ENCODE data around the gene MARCHF4. TPM values are rescaled to one million over a fixed set of nuclear protein-coding genes. Genes with fewer than 3 reads are reported as not detected.

MARCHF4 gene
- total RNA-seq, 1 donor from 2014 or later, result 0.09 TPM

GRCh38 chr2:216394881-216395280, 22.6 kb upstream of the MARCHF4 start:
- H3K4me1 Mint-ChIP-seq, result no peaks in the 10 kb centered on the region
- no peaks in the 10 kb centered on the region for H3K36me3 Mint-ChIP-seq
- no peak overlapping the region for H3K4me3 Mint-ChIP-seq
- TF ChIP-seq CTCF (IDR thresholded peaks at IDR 0.05; ENCODE audit: unreplicated experiment), result no peak
- peaks cover 15% of the 10 kb centered on the region for H3K27me3 Mint-ChIP-seq (ENCODE audit: low read depth)
- H3K27ac Mint-ChIP-seq, result no peak overlapping the region
- DNase-seq (ENCODE audit: low spot score in 2 of 2, unreplicated experiment in 2 of 2), result no peak
- no peaks in the 10 kb centered on the region for H3K9me3 Mint-ChIP-seq

GRCh38 chr2:216392945-216393840, 20.9 kb upstream of the MARCHF4 start:
- H3K27me3 Mint-ChIP-seq (ENCODE audit: low read depth), result peaks cover 19% of the 10 kb centered on the region
- H3K4me1 Mint-ChIP-seq, result no peaks in the 10 kb centered on the region
- H3K9me3 Mint-ChIP-seq, result no peaks in the 10 kb centered on the region
- H3K4me3 Mint-ChIP-seq, result no peak overlapping the region
- no peak overlapping the region for H3K27ac Mint-ChIP-seq
- H3K36me3 Mint-ChIP-seq, result no peaks in the 10 kb centered on the region
- DNase-seq (ENCODE audit: low spot score in 2 of 2, unreplicated experiment in 2 of 2), result no peak
- TF ChIP-seq CTCF (IDR thresholded peaks at IDR 0.05; ENCODE audit: unreplicated experiment), result no peak

- H3K4me1 Mint-ChIP-seq, result no peaks in the 10 kb centered on the region
- no peak overlapping the region for H3K27ac Mint-ChIP-seq
- no peaks in the 10 kb centered on the region for H3K9me3 Mint-ChIP-seq
- H3K27me3 Mint-ChIP-seq (ENCODE audit: low read depth), result peaks cover 27% of the 10 kb centered on the region
- no peaks in the 10 kb centered on the region for H3K36me3 Mint-ChIP-seq
- no peak for TF ChIP-seq CTCF (IDR thresholded peaks at IDR 0.05; ENCODE audit: unreplicated experiment)
- H3K4me3 Mint-ChIP-seq, result no peak overlapping the region
- DNase-seq (ENCODE audit: low spot score in 2 of 2, unreplicated experiment in 2 of 2), result no peak
Measured at GRCh38 chr2:216392018-216392562, 19.8 kb upstream of the MARCHF4 start.

GRCh38 chr2:216391401-216391800, 19.1 kb upstream of the MARCHF4 start:
- no peak for TF ChIP-seq CTCF (IDR thresholded peaks at IDR 0.05; ENCODE audit: unreplicated experiment)
- Mint-ChIP-seq H3K36me3 (no peaks in the 10 kb centered on the region), H3K9me3 (no peaks in the 10 kb centered on the region), H3K27ac (no peak overlapping the region), H3K27me3 (ENCODE audit: low read depth) (peaks cover 31% of the 10 kb centered on the region), H3K4me1 (no peaks in the 10 kb centered on the region), H3K4me3 (no peak overlapping the region)
- no peak for DNase-seq (ENCODE audit: low spot score in 2 of 2, unreplicated experiment in 2 of 2)

- Mint-ChIP-seq H3K36me3 (no peaks in the 10 kb centered on the region), H3K9me3 (no peaks in the 10 kb centered on the region), H3K27ac (no peak overlapping the region), H3K4me1 (no peaks in the 10 kb centered on the region), H3K27me3 (ENCODE audit: low read depth) (peaks cover 33% of the 10 kb centered on the region), H3K4me3 (no peak overlapping the region)
- DNase-seq (ENCODE audit: low spot score in 2 of 2, unreplicated experiment in 2 of 2), result no peak
- TF ChIP-seq CTCF (IDR thresholded peaks at IDR 0.05; ENCODE audit: unreplicated experiment), result no peak
Measured at GRCh38 chr2:216389570-216389969, 17.3 kb upstream of the MARCHF4 start.
